CD8-positive, alpha-beta memory T cell (primary cell): ENCODE data around the gene E2F6. TPM values are rescaled to one million over a fixed set of nuclear protein-coding genes. Genes with fewer than 3 reads are reported as not detected.
"Not testable (repeated sequence)": the region's sequence is repeated elsewhere in the genome, so short reads cannot be mapped to it uniquely, and the experiment has no call there.

Experiments
- CTCF ChIA-PET: fragments of 350-600 bp; sonication (Branson Sonifier 250); formaldehyde crosslinking; loops from one replicate; lab custom pipeline; 2021; ENCODE audit warnings: antibody characterized with exemption; lab: Charles Lee
- POLR2A ChIA-PET: fragments of 350-600 bp; sonication (Branson Sonifier 250); formaldehyde crosslinking; loops from one replicate; lab custom pipeline; 2021; ENCODE audit warnings: antibody characterized with exemption; lab: Charles Lee
- DNase-seq, 5 donors: peaks; one replicate each; pipeline versions ENCODE4 v3.0.0 to v3.0.0-alpha.2; 2020 to 2022; ENCODE audit warnings: mixed read lengths in 1 of 5
- H3K27ac ChIP-seq: one replicate; pipeline ENCODE4 v1.7.0; 2013; ENCODE audit warnings: low read depth, mild to moderate bottlenecking, low read length, moderate library complexity
- H3K27me3 ChIP-seq: 2 replicates; pipeline ENCODE4 v1.7.0; 2013; ENCODE audit warnings: low read length, mild to moderate bottlenecking; ENCODE audit not compliant: insufficient read depth, poor library complexity, severe bottlenecking
- H3K36me3 ChIP-seq: 2 replicates; pipeline ENCODE4 v1.7.0; 2013; ENCODE audit warnings: mild to moderate bottlenecking, low read length, moderate library complexity; ENCODE audit not compliant: insufficient read depth
- H3K4me1 ChIP-seq: 2 replicates; pipeline ENCODE4 v1.7.0; 2013; ENCODE audit warnings: mild to moderate bottlenecking, low read length, moderate library complexity; ENCODE audit not compliant: insufficient read depth
- H3K4me3 ChIP-seq: 2 replicates; pipeline ENCODE4 v1.7.0; 2013; ENCODE audit warnings: mild to moderate bottlenecking, low read length
- H3K9me3 ChIP-seq: 2 replicates; pipeline ENCODE4 v1.7.0; 2013; ENCODE audit warnings: mild to moderate bottlenecking, low read length
- H3K27ac Mint-ChIP-seq, 8 donors: one replicate each; pipeline ENCODE4 v1.8.0; 2020 to 2021; ENCODE audit warnings: mixed read lengths in 8 of 8, mild to moderate bottlenecking in 6 of 8, inconsistent platforms in 3 of 8, moderate library complexity in 3 of 8
- H3K27me3 Mint-ChIP-seq, 2 donors: one replicate each; pipeline ENCODE4 v1.8.0; 2020 to 2021; ENCODE audit warnings: mixed read lengths in 2 of 2, mild to moderate bottlenecking in 1 of 2, moderate library complexity in 1 of 2
- H3K36me3 Mint-ChIP-seq, 3 donors: one replicate each; pipeline ENCODE4 v1.8.0; 2020 to 2021; ENCODE audit warnings: mixed read lengths in 3 of 3, inconsistent platforms in 1 of 3, mild to moderate bottlenecking in 1 of 3
- H3K4me1 Mint-ChIP-seq, 3 donors: one replicate each; pipeline ENCODE4 v1.8.0; 2020 to 2021; ENCODE audit warnings: mixed read lengths in 3 of 3, inconsistent platforms in 1 of 3, mild to moderate bottlenecking in 1 of 3
- H3K4me3 Mint-ChIP-seq, 7 donors: one replicate each; pipeline ENCODE4 v1.8.0; 2020 to 2021; ENCODE audit warnings: mixed read lengths in 7 of 7, mild to moderate bottlenecking in 6 of 7, moderate library complexity in 4 of 7, inconsistent platforms in 2 of 7
- H3K9me3 Mint-ChIP-seq, 5 donors: one replicate each; pipeline ENCODE4 v1.8.0; 2020 to 2022; ENCODE audit warnings: mixed read lengths in 5 of 5, mild to moderate bottlenecking in 3 of 5, moderate library complexity in 2 of 5, inconsistent platforms in 1 of 5
- polyA plus RNA-seq: library from polyadenylated mRNA; unstranded; fragments of 300-500 nt; fragmentation: Illumina TruSeq; gene quantifications from one replicate; pipeline ENCODE4 v1.2.3, GENCODE V29; 2021
- total RNA-seq, 2 experiments: library from RNA; stranded (reverse); gene quantifications; one replicate each; pipeline ENCODE4 v1.2.3, GENCODE V29; 2021

E2F6 gene
- total and polyA plus RNA-seq, 3 experiments from 2014 or later = 4.5 to 14.7 (median 13.9) TPM

DNA sequence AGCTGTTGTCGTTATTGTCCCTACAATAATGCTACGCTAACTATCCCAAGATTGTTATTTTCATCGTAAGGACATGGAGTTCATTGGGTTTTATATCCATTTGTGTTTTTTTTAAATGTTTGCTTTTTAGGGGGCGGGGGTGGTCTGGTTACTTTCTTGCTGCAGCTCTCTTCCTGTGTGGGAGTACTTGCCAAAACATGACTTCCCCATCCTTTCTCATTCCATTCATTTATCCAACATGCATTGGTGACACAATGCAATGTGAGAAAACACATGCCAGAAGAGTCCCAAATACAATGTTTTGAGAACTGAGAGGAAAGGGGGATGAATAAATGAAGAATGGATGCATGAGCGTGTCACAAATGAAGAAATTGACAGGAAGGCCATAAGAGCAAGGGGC lies 55.9 kb downstream of the E2F6 start:
- no peaks in the 10 kb centered on the region for H3K27me3 ChIP-seq
- CTCF ChIA-PET = no interaction called here
- H3K4me3 ChIP-seq = no peak overlapping the region
- H3K4me3 Mint-ChIP-seq = no peak overlapping the region
- H3K9me3 ChIP-seq = no peaks in the 10 kb centered on the region
- H3K27ac ChIP-seq = no peak overlapping the region
- no peaks in the 10 kb centered on the region for H3K36me3 ChIP-seq
- no peaks in the 10 kb centered on the region for H3K36me3 Mint-ChIP-seq
- H3K27ac Mint-ChIP-seq = no peak overlapping the region
- POLR2A ChIA-PET = no interaction called here
- H3K4me1 Mint-ChIP-seq = peaks cover 0 to 4% (median 0%) of the 10 kb centered on the region in 3 donors
- H3K4me1 ChIP-seq = no peaks in the 10 kb centered on the region
- H3K27me3 Mint-ChIP-seq = peaks cover 23 to 55% of the 10 kb centered on the region in 2 donors
- H3K9me3 Mint-ChIP-seq = no peaks in the 10 kb centered on the region
- DNase-seq = no peak

DNA sequence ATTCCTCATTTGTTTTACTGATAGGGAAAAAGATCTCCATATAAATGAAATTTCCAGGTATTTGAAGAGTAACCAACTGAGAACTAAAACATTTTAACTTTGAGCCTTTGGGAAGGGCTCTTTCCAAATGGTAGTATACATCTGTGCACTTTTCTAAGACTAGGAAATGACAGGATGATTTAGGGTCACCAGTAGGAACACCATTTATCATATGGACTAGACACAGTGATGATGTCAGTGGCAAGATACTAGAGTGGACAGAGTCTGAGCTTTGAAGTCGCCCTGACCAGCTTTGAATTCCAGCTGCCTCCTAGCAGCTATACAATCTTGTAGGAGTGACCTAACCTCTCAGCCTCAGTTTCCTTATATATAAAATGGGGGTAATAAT lies 56.4 kb downstream of the E2F6 start:
- peaks cover 0 to 4% (median 0%) of the 10 kb centered on the region in 3 donors for H3K4me1 Mint-ChIP-seq
- Histone ChIP-seq H3K27ac (no peak overlapping the region), H3K36me3 (no peaks in the 10 kb centered on the region), H3K4me3 (no peak overlapping the region), H3K4me1 (no peaks in the 10 kb centered on the region), H3K9me3 (no peaks in the 10 kb centered on the region), H3K27me3 (no peaks in the 10 kb centered on the region)
- peaks cover 25 to 52% of the 10 kb centered on the region in 2 donors for H3K27me3 Mint-ChIP-seq
- H3K27ac Mint-ChIP-seq = no peak overlapping the region
- POLR2A ChIA-PET = no interaction called here
- no peaks in the 10 kb centered on the region for H3K36me3 Mint-ChIP-seq
- CTCF ChIA-PET = no interaction called here
- H3K4me3 Mint-ChIP-seq = no peak overlapping the region
- DNase-seq = no peak
- no peaks in the 10 kb centered on the region for H3K9me3 Mint-ChIP-seq

DNA sequence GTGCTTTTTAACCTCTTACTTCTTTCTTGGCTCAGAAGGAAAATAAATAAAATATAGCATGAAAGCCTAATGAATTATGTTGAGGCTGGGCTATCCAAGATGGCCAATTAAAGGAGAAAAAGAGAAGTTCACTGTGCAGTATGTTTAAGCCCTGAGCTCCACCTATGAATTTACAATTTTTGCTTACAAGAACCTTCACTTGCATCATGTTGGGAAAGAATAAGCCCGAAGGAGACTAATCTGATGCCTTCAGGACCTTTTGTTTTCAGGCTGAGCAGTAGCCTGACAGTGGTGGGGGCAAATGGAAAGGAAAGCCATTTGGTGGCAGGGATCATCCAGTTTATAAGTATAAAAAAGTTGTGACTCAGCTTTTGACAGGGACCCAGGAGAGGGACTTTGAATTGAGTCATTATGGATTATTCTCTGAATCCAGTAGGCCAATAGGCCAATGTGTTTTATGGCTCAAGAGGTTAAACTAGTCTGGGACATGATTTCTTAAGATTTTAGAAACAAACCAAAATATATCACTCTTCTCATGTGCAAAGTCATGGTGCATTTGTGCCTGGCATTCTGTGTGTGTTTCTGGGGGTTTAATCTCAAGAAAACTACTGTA lies 56.9 kb downstream of the E2F6 start:
- Histone ChIP-seq H3K4me3 (no peak overlapping the region), H3K36me3 (no peaks in the 10 kb centered on the region), H3K27ac (no peak overlapping the region), H3K27me3 (no peaks in the 10 kb centered on the region), H3K4me1 (no peaks in the 10 kb centered on the region), H3K9me3 (no peaks in the 10 kb centered on the region)
- POLR2A ChIA-PET = no interaction called here
- CTCF ChIA-PET = no interaction called here
- peaks cover 23 to 48% of the 10 kb centered on the region in 2 donors for H3K27me3 Mint-ChIP-seq
- DNase-seq = no peak
- peaks cover 0 to 4% (median 0%) of the 10 kb centered on the region in 3 donors for H3K4me1 Mint-ChIP-seq
- no peak overlapping the region for H3K27ac Mint-ChIP-seq
- no peak overlapping the region for H3K4me3 Mint-ChIP-seq
- H3K36me3 Mint-ChIP-seq = no peaks in the 10 kb centered on the region
- H3K9me3 Mint-ChIP-seq = no peaks in the 10 kb centered on the region

DNA sequence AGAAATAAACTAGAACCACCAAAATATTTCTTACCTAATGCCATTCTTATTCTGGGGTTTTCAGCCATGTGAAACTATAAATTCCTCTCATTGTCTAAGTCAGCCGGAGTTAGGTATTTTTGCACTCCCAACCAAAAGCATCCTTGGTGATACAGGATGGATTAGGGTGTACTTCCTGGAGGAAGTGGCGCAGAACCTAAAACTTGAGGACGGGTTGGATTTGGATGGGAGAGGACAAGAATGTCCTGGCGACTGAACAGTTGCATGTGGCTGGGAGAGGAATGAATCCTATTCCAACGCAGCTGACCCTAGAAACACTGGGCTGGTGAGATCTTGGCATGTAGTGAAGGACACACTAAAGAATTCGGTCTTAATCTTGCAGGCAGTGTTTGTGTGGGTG lies 58.5 kb downstream of the E2F6 start:
- no peaks in the 10 kb centered on the region for H3K4me1 ChIP-seq
- no peak for DNase-seq
- H3K27me3 ChIP-seq = no peaks in the 10 kb centered on the region
- H3K36me3 ChIP-seq = no peaks in the 10 kb centered on the region
- Mint-ChIP-seq H3K4me1 (peaks cover 0 to 4% (median 0%) of the 10 kb centered on the region in 3 donors), H3K9me3 (no peaks in the 10 kb centered on the region), H3K4me3 (no peak overlapping the region), H3K36me3 (no peaks in the 10 kb centered on the region), H3K27ac (no peak overlapping the region), H3K27me3 (peaks cover 21 to 36% of the 10 kb centered on the region in 2 donors)
- no peak overlapping the region for H3K4me3 ChIP-seq
- ChIA-PET POLR2A (no interaction called here), CTCF (no interaction called here)
- no peak overlapping the region for H3K27ac ChIP-seq
- H3K9me3 ChIP-seq = no peaks in the 10 kb centered on the region

DNA sequence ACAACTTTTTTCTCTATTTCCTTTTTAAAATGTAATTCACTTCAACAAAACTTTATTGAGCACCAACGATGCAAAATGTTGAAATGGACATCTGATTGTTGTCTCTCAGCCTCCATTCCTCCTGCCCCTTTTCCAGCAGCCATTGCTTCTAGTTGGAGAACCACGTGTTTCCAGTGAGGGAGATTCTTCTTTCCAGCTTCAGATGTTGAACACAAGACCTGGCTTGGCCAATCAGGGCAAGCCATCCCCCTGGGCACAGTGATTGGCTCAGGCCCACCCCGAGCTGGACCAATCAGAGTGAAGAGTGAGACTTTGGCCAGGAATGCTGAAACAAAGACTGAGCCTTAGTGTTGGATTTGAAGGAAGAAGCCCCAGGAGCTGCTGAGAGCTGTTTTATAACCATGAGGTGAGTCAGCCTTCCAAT lies 59.0 kb downstream of the E2F6 start:
- no peaks in the 10 kb centered on the region for H3K36me3 Mint-ChIP-seq
- no peak overlapping the region for H3K27ac ChIP-seq
- POLR2A ChIA-PET = no interaction called here
- H3K4me1 ChIP-seq = no peaks in the 10 kb centered on the region
- H3K4me1 Mint-ChIP-seq = peaks cover 0 to 4% (median 0%) of the 10 kb centered on the region in 3 donors
- H3K9me3 ChIP-seq = no peaks in the 10 kb centered on the region
- H3K27ac Mint-ChIP-seq = peak overlapping the region in 1 of 8 donors; percentile 55
- no peak overlapping the region for H3K4me3 Mint-ChIP-seq
- peaks cover 16 to 32% of the 10 kb centered on the region in 2 donors for H3K27me3 Mint-ChIP-seq
- no peak for DNase-seq
- no peaks in the 10 kb centered on the region for H3K36me3 ChIP-seq
- H3K4me3 ChIP-seq = no peak overlapping the region
- no peaks in the 10 kb centered on the region for H3K27me3 ChIP-seq
- CTCF ChIA-PET = no interaction called here
- H3K9me3 Mint-ChIP-seq = no peaks in the 10 kb centered on the region

DNA sequence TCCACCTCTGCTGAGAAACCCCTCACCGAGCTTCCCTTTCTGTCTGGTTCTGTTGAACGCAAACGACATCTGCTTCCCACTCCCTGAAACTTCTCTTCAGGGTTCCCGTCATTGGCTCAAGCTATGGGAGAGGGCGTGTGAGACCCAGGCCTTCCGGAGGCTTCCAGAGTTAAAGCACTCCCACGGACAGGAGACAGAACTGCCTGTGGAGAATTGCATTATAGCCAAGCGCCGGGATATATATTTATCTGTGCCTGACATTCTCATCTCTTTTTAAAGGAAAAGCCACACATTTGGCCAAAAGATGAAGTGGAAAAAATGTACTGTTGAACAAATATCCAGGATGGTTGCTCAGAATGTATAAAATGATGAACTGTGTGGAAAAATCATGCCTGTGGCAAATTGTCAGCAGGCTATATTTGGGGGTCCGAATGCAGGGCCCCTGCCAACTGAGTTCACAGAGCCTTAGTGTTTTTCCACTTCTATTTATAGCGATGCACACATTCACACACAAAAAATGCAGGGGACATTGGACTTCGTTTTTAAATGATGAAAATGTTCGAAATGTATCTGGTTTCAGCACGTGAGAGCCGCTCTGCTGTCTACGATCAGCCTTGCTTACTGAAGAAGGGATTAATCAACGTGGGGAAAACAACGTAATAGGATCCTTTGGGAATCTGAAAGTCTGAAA lies 59.5 kb downstream of the E2F6 start:
- ChIA-PET POLR2A (no interaction called here), CTCF (interaction anchor here (0.5 kb wide), 1 partner anchor 1745 kb away, joined by 4 read pairs; no protein-coding TSS in a partner anchor)
- no peak overlapping the region for H3K27ac Mint-ChIP-seq
- no peak overlapping the region for H3K4me3 Mint-ChIP-seq
- no peak overlapping the region for H3K4me3 ChIP-seq
- H3K4me1 ChIP-seq = no peaks in the 10 kb centered on the region
- H3K9me3 Mint-ChIP-seq = no peaks in the 10 kb centered on the region
- no peaks in the 10 kb centered on the region for H3K9me3 ChIP-seq
- peaks cover 0 to under 1% (median 0%) of the 10 kb centered on the region in 3 donors for H3K4me1 Mint-ChIP-seq
- H3K36me3 ChIP-seq = no peaks in the 10 kb centered on the region
- H3K27ac ChIP-seq = no peak overlapping the region
- DNase-seq = no peak
- no peaks in the 10 kb centered on the region for H3K27me3 ChIP-seq
- no peaks in the 10 kb centered on the region for H3K36me3 Mint-ChIP-seq
- peaks cover 16 to 27% of the 10 kb centered on the region in 2 donors for H3K27me3 Mint-ChIP-seq

DNA sequence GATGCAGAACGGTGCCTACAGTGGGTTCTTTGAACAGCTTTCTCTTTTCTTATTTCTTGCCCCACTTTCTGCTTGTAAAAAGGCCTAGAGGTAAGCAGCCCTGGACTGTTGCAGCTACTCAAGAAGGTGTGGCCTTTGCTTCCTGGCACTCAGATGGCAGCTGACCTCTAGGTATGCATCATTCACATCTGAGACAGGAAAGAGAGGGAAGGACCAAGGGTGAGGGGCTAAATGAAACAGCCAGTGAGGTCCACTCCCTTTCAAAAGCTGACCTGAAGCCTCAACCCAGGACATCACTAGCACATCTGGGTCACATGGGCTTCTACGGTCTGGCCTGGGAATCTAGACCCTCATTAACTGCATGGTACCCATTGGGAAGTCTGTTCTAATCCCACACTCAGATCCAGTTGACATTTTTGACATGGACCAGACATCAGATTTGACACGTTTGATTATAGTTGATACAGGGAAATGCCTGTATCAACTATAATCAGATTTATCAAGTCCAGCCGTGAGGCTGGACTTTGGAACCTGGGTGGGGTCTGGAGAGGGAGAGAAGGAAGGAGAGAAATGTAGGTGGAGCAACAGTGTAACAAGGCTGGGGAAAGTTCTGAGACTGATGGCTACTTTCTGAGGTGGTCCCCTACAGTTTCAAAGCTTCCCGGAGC lies 60.2 kb downstream of the E2F6 start:
- no peak overlapping the region for H3K27ac ChIP-seq
- no peaks in the 10 kb centered on the region for H3K36me3 ChIP-seq
- CTCF ChIA-PET = interaction anchor here (0.5 kb wide), 1 partner anchor 1745 kb away, joined by 4 read pairs; no protein-coding TSS in a partner anchor
- H3K36me3 Mint-ChIP-seq = no peaks in the 10 kb centered on the region
- POLR2A ChIA-PET = no interaction called here
- no peaks in the 10 kb centered on the region for H3K9me3 ChIP-seq
- H3K4me3 Mint-ChIP-seq = no peak overlapping the region
- no peaks in the 10 kb centered on the region for H3K4me1 Mint-ChIP-seq
- H3K4me1 ChIP-seq = no peaks in the 10 kb centered on the region
- no peak overlapping the region for H3K4me3 ChIP-seq
- peaks cover 16 to 23% of the 10 kb centered on the region in 2 donors for H3K27me3 Mint-ChIP-seq
- no peaks in the 10 kb centered on the region for H3K27me3 ChIP-seq
- DNase-seq = no peak
- no peaks in the 10 kb centered on the region for H3K9me3 Mint-ChIP-seq
- H3K27ac Mint-ChIP-seq = no peak overlapping the region

DNA sequence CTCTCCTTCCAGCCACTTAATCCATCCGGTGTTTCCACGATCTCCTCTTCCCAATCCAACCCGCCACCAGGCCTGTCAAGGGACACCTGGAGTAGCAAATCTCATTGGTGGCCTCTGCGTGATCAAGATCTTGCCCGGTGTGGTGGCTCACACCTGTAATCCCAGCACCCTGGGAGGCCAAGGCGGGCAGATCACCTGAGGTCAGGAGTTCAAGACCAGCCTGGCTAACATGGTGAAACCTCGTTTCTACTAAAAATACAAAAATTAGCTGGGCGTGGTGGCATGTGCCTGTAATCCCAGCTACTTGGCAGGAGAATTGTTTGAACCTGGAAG lies 60.9 kb downstream of the E2F6 start:
- H3K27ac ChIP-seq, DNase-seq, H3K4me3 Mint-ChIP-seq, H3K36me3 Mint-ChIP-seq, CTCF ChIA-PET, H3K9me3 Mint-ChIP-seq, H3K27me3 ChIP-seq, H3K4me1 Mint-ChIP-seq, H3K4me3 ChIP-seq, H3K4me1 ChIP-seq, H3K36me3 ChIP-seq, H3K27ac Mint-ChIP-seq, H3K9me3 ChIP-seq, POLR2A ChIA-PET: not testable (repeated sequence)
- peaks cover 16 to 17% of the 10 kb centered on the region in 2 donors for H3K27me3 Mint-ChIP-seq
